Measurements from ENCODE around the gene TEKT2. TPM values are rescaled to one million over a fixed set of nuclear protein-coding genes. Genes with fewer than 3 reads are reported as not detected.

The TEKT2 gene
- total RNA-seq, 4 donors from 2014 or later = 0.83 TPM; not detected in 3

DNA sequence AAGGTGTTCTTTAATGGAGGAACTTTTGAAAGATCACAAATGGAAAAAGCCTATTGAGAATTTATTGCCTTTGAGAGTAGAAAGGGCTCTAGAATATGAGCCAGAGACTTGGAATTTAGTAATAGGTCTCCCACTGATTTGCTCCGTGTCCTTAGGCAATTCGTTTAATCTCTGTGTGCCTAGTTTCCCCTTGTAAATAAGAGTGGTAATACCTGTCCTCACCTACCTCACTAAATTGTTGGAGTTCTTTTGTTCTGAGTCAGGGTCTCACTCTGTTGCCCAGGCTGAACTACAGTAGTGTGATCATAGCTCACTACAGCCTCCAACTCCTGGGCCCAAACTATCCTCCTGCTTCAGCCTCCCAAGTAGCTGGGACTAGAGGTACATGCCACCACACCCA lies 15.0 kb upstream of the TEKT2 start:
- Histone ChIP-seq H3K9me3 (no peaks in the 10 kb centered on the region), H3K27me3 (no peaks in the 10 kb centered on the region), H3K27ac (replicated peaks in 1 of 4) (no peak overlapping the region), H3K36me3 (peaks cover 0 to 5% (median 0%) of the 10 kb centered on the region in 4 donors), H3K4me1 (no peaks in the 10 kb centered on the region), H3K4me3 (no peak overlapping the region)
- intact Hi-C loops (cut with DNase I) = no loop called here
- no peak for DNase-seq (ENCODE audit: extremely low spot score)
- WGBS = 93% methylated on average over 2 of the region's 2 CpGs
- TF ChIP-seq, protein P1, sequence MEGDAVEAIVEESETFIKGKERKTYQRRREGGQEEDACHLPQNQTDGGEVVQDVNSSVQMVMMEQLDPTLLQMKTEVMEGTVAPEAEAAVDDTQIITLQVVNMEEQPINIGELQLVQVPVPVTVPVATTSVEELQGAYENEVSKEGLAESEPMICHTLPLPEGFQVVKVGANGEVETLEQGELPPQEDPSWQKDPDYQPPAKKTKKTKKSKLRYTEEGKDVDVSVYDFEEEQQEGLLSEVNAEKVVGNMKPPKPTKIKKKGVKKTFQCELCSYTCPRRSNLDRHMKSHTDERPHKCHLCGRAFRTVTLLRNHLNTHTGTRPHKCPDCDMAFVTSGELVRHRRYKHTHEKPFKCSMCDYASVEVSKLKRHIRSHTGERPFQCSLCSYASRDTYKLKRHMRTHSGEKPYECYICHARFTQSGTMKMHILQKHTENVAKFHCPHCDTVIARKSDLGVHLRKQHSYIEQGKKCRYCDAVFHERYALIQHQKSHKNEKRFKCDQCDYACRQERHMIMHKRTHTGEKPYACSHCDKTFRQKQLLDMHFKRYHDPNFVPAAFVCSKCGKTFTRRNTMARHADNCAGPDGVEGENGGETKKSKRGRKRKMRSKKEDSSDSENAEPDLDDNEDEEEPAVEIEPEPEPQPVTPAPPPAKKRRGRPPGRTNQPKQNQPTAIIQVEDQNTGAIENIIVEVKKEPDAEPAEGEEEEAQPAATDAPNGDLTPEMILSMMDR (IDR thresholded peaks at IDR 0.05) = no peak
- no peak for TF ChIP-seq POLR2AphosphoS5 (IDR thresholded peaks at IDR 0.05)
- TF ChIP-seq EP300 (IDR thresholded peaks at IDR 0.05) = no peak
- no peak for TF ChIP-seq POLR2A (IDR thresholded peaks at IDR 0.05; ENCODE audit: low read depth)

DNA sequence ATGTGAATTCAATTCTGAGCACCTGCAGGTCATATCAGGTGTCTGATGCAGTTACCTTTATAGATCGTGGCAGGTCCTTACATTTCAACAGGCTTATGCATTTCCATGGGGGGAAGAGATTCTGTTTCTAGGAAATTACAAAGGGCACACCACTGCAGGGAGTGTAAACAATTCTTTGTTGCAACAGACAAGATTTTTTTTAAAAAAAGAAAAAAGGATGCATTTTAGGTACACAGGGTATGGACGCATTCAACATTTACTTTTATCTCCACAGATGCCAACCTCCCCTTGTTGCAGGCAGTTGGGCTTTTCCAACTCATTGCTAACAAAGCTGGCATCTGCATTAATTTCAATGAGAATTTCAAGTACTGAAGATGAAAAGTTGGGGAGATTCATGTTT lies 13.5 kb upstream of the TEKT2 start:
- no peaks in the 10 kb centered on the region for H3K27me3 ChIP-seq
- H3K9me3 ChIP-seq = no peaks in the 10 kb centered on the region
- H3K4me1 ChIP-seq = no peaks in the 10 kb centered on the region
- H3K36me3 ChIP-seq = no peaks in the 10 kb centered on the region
- WGBS = 88% methylated on average over 2 of the region's 2 CpGs
- H3K4me3 ChIP-seq = no peak overlapping the region
- no peak overlapping the region for H3K27ac ChIP-seq (replicated peaks in 1 of 4)
- intact Hi-C loops (cut with DNase I) = no loop called here
- TF ChIP-seq, protein P1 (IDR thresholded peaks at IDR 0.05) = no peak
- TF ChIP-seq POLR2AphosphoS5 (IDR thresholded peaks at IDR 0.05) = no peak
- TF ChIP-seq POLR2A (IDR thresholded peaks at IDR 0.05; ENCODE audit: low read depth) = no peak
- no peak for TF ChIP-seq EP300 (IDR thresholded peaks at IDR 0.05)
- DNase-seq (ENCODE audit: extremely low spot score) = no peak

GRCh38 chr1:36076979-36077573 lies 6.8 kb upstream of the TEKT2 start:
- no peak overlapping the region for H3K4me3 ChIP-seq
- no peaks in the 10 kb centered on the region for H3K9me3 ChIP-seq
- H3K27me3 ChIP-seq = no peaks in the 10 kb centered on the region
- H3K36me3 ChIP-seq = no peaks in the 10 kb centered on the region
- intact Hi-C loops (cut with DNase I) = no loop called here
- peak; percentile 34 for DNase-seq (ENCODE audit: extremely low spot score)
- no peaks in the 10 kb centered on the region for H3K4me1 ChIP-seq
- TF ChIP-seq POLR2AphosphoS5 (IDR thresholded peaks at IDR 0.05) (no peak), EP300 (IDR thresholded peaks at IDR 0.05) (no peak), POLR2A (IDR thresholded peaks at IDR 0.05; ENCODE audit: low read depth) (no peak)
- TF ChIP-seq, protein P1 (IDR thresholded peaks at IDR 0.05) = no peak
- H3K27ac ChIP-seq (replicated peaks in 1 of 4) = no peak overlapping the region
- WGBS = 70% methylated on average over 4 of the region's 4 CpGs

DNA sequence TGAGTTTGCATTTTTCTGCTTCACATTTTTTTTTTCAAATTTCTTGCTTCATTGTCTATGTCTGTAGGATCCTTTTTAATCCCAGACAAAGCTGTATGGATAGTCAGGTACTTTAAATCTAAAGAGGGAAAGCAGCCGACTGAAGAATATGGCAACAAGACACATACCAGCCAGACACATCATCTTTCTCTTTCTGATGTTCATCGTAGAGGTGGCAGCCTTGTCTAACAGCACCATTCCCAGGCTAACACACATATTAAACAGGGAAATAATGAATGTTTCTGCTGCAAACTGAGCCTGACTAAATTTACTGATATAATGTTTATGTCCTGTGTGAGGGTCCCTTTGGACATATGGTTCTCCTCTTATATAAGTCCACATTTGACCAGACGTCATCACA lies 3.7 kb upstream of the TEKT2 start:
- Histone ChIP-seq H3K4me1 (peaks cover 11 to 17% (median 16%) of the 10 kb centered on the region in 4 donors), H3K27me3 (peaks cover 0 to 25% (median 3%) of the 10 kb centered on the region in 4 donors), H3K9me3 (no peaks in the 10 kb centered on the region), H3K4me3 (no peak overlapping the region), H3K36me3 (no peaks in the 10 kb centered on the region), H3K27ac (replicated peaks in 1 of 4) (no peak overlapping the region)
- DNase-seq (ENCODE audit: extremely low spot score) = peak; percentile 24
- WGBS = 46% methylated on average over 3 of the region's 3 CpGs
- TF ChIP-seq EP300 (IDR thresholded peaks at IDR 0.05) (no peak), POLR2AphosphoS5 (IDR thresholded peaks at IDR 0.05) (no peak), POLR2A (IDR thresholded peaks at IDR 0.05; ENCODE audit: low read depth) (no peak)
- TF ChIP-seq, protein P1 (IDR thresholded peaks at IDR 0.05) = no peak
- intact Hi-C loops (cut with DNase I) = no loop called here

DNA sequence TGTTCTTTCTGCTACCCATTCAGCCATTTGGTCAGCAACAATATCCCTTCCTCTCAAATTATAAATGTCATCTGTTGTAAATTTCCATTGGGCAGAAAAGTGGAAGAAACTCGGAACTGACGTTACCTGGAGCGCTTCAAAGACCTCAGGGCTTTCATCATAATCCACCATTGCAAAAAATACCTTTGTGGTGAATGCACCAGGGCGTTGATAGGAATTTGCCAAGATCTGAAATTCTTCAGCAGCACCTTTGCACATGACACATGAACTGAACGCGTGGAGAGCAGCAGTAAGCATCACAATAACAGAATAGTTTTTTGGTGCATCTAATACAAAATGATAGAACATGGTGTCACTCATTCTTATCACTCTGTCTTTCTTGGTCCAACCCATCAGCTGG lies 3.1 kb upstream of the TEKT2 start:
- H3K4me1 ChIP-seq = peaks cover 11 to 17% (median 16%) of the 10 kb centered on the region in 4 donors
- no peaks in the 10 kb centered on the region for H3K9me3 ChIP-seq
- H3K27ac ChIP-seq (replicated peaks in 1 of 4) = no peak overlapping the region
- DNase-seq (ENCODE audit: extremely low spot score) = no peak
- peaks cover 0 to 28% (median 3%) of the 10 kb centered on the region in 4 donors for H3K27me3 ChIP-seq
- H3K36me3 ChIP-seq = no peaks in the 10 kb centered on the region
- intact Hi-C loops (cut with DNase I) = no loop called here
- no peak overlapping the region for H3K4me3 ChIP-seq
- 79% methylated on average over 6 of the region's 6 CpGs for WGBS
- TF ChIP-seq POLR2AphosphoS5 (IDR thresholded peaks at IDR 0.05) = no peak
- no peak for TF ChIP-seq POLR2A (IDR thresholded peaks at IDR 0.05; ENCODE audit: low read depth)
- no peak for TF ChIP-seq EP300 (IDR thresholded peaks at IDR 0.05)
- TF ChIP-seq, protein P1 (IDR thresholded peaks at IDR 0.05) = no peak

Measured in esophagus muscularis mucosa (tissue), 4 donors.